ENCODE results near the gene BCLAF1.

- TF ChIP-seq, protein P1, sequence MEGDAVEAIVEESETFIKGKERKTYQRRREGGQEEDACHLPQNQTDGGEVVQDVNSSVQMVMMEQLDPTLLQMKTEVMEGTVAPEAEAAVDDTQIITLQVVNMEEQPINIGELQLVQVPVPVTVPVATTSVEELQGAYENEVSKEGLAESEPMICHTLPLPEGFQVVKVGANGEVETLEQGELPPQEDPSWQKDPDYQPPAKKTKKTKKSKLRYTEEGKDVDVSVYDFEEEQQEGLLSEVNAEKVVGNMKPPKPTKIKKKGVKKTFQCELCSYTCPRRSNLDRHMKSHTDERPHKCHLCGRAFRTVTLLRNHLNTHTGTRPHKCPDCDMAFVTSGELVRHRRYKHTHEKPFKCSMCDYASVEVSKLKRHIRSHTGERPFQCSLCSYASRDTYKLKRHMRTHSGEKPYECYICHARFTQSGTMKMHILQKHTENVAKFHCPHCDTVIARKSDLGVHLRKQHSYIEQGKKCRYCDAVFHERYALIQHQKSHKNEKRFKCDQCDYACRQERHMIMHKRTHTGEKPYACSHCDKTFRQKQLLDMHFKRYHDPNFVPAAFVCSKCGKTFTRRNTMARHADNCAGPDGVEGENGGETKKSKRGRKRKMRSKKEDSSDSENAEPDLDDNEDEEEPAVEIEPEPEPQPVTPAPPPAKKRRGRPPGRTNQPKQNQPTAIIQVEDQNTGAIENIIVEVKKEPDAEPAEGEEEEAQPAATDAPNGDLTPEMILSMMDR (IDR thresholded peaks at IDR 0.05; ENCODE audit: low read depth, low read length): no peak
- TF ChIP-seq POLR2A (IDR thresholded peaks at IDR 0.05; ENCODE audit: extremely low read depth, insufficient read length): no peak
- TF ChIP-seq, protein P2, sequence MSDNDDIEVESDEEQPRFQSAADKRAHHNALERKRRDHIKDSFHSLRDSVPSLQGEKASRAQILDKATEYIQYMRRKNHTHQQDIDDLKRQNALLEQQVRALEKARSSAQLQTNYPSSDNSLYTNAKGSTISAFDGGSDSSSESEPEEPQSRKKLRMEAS (IDR thresholded peaks at IDR 0.05; ENCODE audit: low read depth, low read length): no peak
Measured at GRCh38 chr6:136210398-136211165, 79.1 kb downstream of the BCLAF1 start.

Data from NB4 (cell line).